ENCODE data around the gene S100A13.
"Not testable (repeated sequence)": the region's sequence is repeated elsewhere in the genome, so short reads cannot be mapped to it uniquely, and the experiment has no call there.

GRCh38 chr1:153668672-153669071 is 41.4 kb upstream of the S100A13 start:
- not testable (repeated sequence) for TF ChIP-seq CTCF, POLR2A (IDR thresholded peaks at IDR 0.05)

Data from thyroid gland (tissue), 4 donors.